Ovary (tissue), 3 donors: ENCODE results near the gene BMPR1A.

Experiments
- EP300 ChIP-seq: sonication (generic); formaldehyde crosslinking; IDR thresholded peaks from one replicate; pipeline ENCODE4 v1.6.1; 2017; ENCODE audit warnings: antibody characterized with exemption
- TF ChIP-seq, protein P1 (sequence below), 3 donors: fragments of 450-650 bp in 2 of 3; fragments of 200-600 bp in 1 of 3; IDR thresholded peaks; one replicate each; pipeline versions ENCODE4 v1.5.1 to v1.8.0; 2016 to 2022; ENCODE audit warnings: antibody characterized with exemption in 3 of 3, mild to moderate bottlenecking in 1 of 3
- donor health status: DM: no; HTN: no; CAD: no.

DNA sequence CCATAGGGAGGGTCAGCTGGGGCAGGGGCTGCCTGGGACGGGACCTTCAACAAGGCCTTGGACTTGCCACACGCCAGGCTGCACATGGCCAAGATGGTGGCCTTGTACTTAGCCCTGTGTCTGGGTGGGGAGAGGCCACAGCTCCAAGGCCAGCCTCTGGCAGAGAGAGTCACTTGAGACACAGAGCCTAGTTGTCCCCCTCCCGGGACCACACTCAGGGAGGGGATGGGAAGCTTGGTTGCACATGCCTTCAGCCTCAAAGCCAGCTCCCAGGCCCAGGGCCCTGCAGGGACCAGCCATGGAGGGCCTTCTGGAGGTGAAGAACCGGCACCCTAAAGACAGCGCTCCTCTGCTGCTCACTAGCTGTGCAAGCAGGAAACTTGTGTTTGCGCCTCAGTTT is 184.3 kb downstream of the BMPR1A start:
- TF ChIP-seq EP300: no peak
- TF ChIP-seq, protein P1, sequence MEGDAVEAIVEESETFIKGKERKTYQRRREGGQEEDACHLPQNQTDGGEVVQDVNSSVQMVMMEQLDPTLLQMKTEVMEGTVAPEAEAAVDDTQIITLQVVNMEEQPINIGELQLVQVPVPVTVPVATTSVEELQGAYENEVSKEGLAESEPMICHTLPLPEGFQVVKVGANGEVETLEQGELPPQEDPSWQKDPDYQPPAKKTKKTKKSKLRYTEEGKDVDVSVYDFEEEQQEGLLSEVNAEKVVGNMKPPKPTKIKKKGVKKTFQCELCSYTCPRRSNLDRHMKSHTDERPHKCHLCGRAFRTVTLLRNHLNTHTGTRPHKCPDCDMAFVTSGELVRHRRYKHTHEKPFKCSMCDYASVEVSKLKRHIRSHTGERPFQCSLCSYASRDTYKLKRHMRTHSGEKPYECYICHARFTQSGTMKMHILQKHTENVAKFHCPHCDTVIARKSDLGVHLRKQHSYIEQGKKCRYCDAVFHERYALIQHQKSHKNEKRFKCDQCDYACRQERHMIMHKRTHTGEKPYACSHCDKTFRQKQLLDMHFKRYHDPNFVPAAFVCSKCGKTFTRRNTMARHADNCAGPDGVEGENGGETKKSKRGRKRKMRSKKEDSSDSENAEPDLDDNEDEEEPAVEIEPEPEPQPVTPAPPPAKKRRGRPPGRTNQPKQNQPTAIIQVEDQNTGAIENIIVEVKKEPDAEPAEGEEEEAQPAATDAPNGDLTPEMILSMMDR (IDR thresholded peaks at IDR 0.05): no peak
